Measurements from ENCODE around the gene B4GALT3. TPM values are rescaled to one million over a fixed set of nuclear protein-coding genes. Genes with fewer than 3 reads are reported as not detected.

The B4GALT3 gene
- total RNA-seq, 6 donors from 2014 or later: 12.3 to 37.1 (median 27.2) TPM

GRCh38 chr1:161189036-161189435 lies 11.7 kb upstream of the B4GALT3 start:
- WGBS, 2 donors: 97 to 99% methylated on average over 5 of the region's 5 CpGs
- H3K9me3 ChIP-seq: no peaks in the 10 kb centered on the region
- peaks cover 29 to 35% (median 31%) of the 10 kb centered on the region in 4 donors for H3K4me1 ChIP-seq
- ATAC-seq (ENCODE audit: low FRiP score in 2 of 2) (no peak), DNase-seq (no peak)
- no peak overlapping the region for H3K27ac ChIP-seq
- TF ChIP-seq POLR2AphosphoS5 (IDR thresholded peaks at IDR 0.05) (no peak), CTCF (IDR thresholded peaks at IDR 0.05) (no peak), POLR2A (IDR thresholded peaks at IDR 0.05) (no peak), EP300 (IDR thresholded peaks at IDR 0.05) (no peak)
- H3K4me3 ChIP-seq: no peak overlapping the region
- H3K36me3 ChIP-seq: peaks cover 0 to 10% (median 0%) of the 10 kb centered on the region in 4 donors
- H3K27me3 ChIP-seq: no peaks in the 10 kb centered on the region

- TF ChIP-seq POLR2A (IDR thresholded peaks at IDR 0.05): no peak
- no peak for TF ChIP-seq CTCF (IDR thresholded peaks at IDR 0.05)
- TF ChIP-seq POLR2AphosphoS5 (IDR thresholded peaks at IDR 0.05): no peak
- TF ChIP-seq EP300 (IDR thresholded peaks at IDR 0.05): no peak
- Histone ChIP-seq H3K9me3 (no peaks in the 10 kb centered on the region), H3K27me3 (no peaks in the 10 kb centered on the region), H3K27ac (no peak overlapping the region), H3K36me3 (peaks cover 0 to 10% (median 0%) of the 10 kb centered on the region in 4 donors), H3K4me1 (peaks cover 33 to 41% (median 34%) of the 10 kb centered on the region in 4 donors), H3K4me3 (no peak overlapping the region)
- ATAC-seq (ENCODE audit: low FRiP score in 2 of 2) (no peak), DNase-seq (no peak)
- 73% methylated on average over 6 of the region's 6 CpGs for WGBS, 2 donors
These were observed 11.1 kb upstream of the B4GALT3 start for GRCh38 chr1:161188381-161188780.

- Histone ChIP-seq H3K27ac (no peak overlapping the region), H3K27me3 (no peaks in the 10 kb centered on the region), H3K36me3 (peaks cover 0 to 10% (median 0%) of the 10 kb centered on the region in 4 donors), H3K9me3 (no peaks in the 10 kb centered on the region), H3K4me3 (no peak overlapping the region), H3K4me1 (peaks cover 33 to 40% (median 34%) of the 10 kb centered on the region in 4 donors)
- ATAC-seq (ENCODE audit: low FRiP score in 2 of 2) (no peak), DNase-seq (no peak)
- 75 to 77% methylated on average over 3 of the region's 3 CpGs for WGBS, 2 donors
- TF ChIP-seq POLR2A (IDR thresholded peaks at IDR 0.05): no peak
- no peak for TF ChIP-seq EP300 (IDR thresholded peaks at IDR 0.05)
- TF ChIP-seq POLR2AphosphoS5 (IDR thresholded peaks at IDR 0.05): no peak
- TF ChIP-seq CTCF (IDR thresholded peaks at IDR 0.05): no peak
These were observed 10.0 kb upstream of the B4GALT3 start for GRCh38 chr1:161187311-161187710.

DNA sequence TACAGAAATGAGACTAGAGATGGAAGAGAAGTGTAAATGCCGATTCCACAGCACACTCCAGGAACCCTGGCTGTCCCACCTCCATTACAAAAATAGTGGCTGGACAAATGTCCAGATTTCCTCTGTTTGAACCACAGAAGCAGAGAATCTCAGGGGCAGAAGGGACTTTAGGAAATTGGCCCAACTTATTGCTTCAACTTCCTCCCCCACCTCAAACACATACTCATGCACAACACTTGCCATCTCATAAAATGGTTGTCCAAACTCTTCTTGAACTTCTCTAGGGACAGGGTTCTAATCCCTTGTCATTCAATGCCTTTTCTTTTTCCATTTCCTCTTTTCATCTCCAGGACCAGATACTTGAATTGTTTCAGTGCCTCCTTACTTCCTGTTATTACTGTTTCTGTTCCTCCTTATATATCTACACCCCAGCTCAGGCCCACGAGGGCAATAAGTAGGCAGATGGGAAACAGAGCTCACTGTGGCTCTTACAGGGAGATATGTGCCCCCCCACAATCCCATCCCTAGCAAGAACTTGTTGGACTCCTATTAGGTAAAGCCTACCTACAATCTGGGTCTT lies 8.5 kb upstream of the B4GALT3 start:
- no peaks in the 10 kb centered on the region for H3K27me3 ChIP-seq
- peaks cover 33 to 40% (median 34%) of the 10 kb centered on the region in 4 donors for H3K4me1 ChIP-seq
- no peak for TF ChIP-seq EP300 (IDR thresholded peaks at IDR 0.05)
- TF ChIP-seq POLR2A (IDR thresholded peaks at IDR 0.05): peak in 1 of 4 donors; percentile 5
- no peak for TF ChIP-seq POLR2AphosphoS5 (IDR thresholded peaks at IDR 0.05)
- no peak for TF ChIP-seq CTCF (IDR thresholded peaks at IDR 0.05)
- no peak overlapping the region for H3K4me3 ChIP-seq
- H3K9me3 ChIP-seq: no peaks in the 10 kb centered on the region
- no peaks in the 10 kb centered on the region for H3K36me3 ChIP-seq
- peak overlapping the region; percentile 48 to 79 (median 73) for H3K27ac ChIP-seq
- no peak for DNase-seq
- 12 to 26% methylated on average over 2 of the region's 2 CpGs for WGBS, 2 donors
- ATAC-seq (ENCODE audit: low FRiP score in 2 of 2): peak in 1 of 2 donors; percentile 65

DNA sequence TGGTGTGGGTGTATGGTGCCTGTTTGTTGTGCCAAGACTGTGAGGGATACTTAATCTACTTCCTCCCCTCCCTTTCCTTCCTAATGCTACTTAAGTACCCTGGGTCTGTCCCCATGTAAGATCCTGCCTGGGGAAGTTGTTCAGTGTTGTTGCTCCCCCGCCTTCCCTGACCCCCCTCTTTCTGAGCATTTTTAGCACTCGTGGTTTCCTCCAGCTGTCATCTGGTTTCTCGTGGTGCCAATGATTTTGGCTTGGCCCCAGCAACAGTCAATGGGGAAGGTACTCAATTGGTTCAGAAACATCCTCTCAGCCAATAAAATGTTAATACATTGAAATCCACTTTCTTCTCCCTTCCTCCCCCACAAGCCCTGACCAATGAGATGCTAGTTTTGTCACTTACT lies 8.0 kb upstream of the B4GALT3 start:
- no peaks in the 10 kb centered on the region for H3K9me3 ChIP-seq
- no peaks in the 10 kb centered on the region for H3K27me3 ChIP-seq
- peaks cover 33 to 40% (median 34%) of the 10 kb centered on the region in 4 donors for H3K4me1 ChIP-seq
- no peak overlapping the region for H3K4me3 ChIP-seq
- H3K27ac ChIP-seq: peak overlapping the region; percentile 48 to 79 (median 73)
- 3 to 4% methylated on average over 3 of the region's 3 CpGs for WGBS, 2 donors
- DNase-seq: peak in 1 of 2 donors; percentile 81
- TF ChIP-seq POLR2AphosphoS5 (IDR thresholded peaks at IDR 0.05) (peak; percentile 47 to 80), EP300 (IDR thresholded peaks at IDR 0.05) (no peak), POLR2A (IDR thresholded peaks at IDR 0.05) (peak in 2 of 4 donors; percentile 14 to 19), CTCF (IDR thresholded peaks at IDR 0.05) (no peak)
- H3K36me3 ChIP-seq: no peaks in the 10 kb centered on the region
- ATAC-seq (ENCODE audit: low FRiP score in 2 of 2): peak; percentile 89

Data from upper lobe of left lung (tissue), 6 donors.